T-helper 1 cell treated with Interleukin-12 subunit alpha and Interleukin-12 subunit beta and Interleukin-4 antibody, amounts not matched to agents 30 ng/mL and 1 ng/mL, for 36 hours (primary cell): Measurements from ENCODE around the gene TMEM92. TPM values are rescaled to one million over a fixed set of nuclear protein-coding genes. Genes with fewer than 3 reads are reported as not detected.
"Not testable (repeated sequence)": the region's sequence is repeated elsewhere in the genome, so short reads cannot be mapped to it uniquely, and the experiment has no call there.

Source experiments
- intact Hi-C: fragments of 100-400 bp; cut with micrococcal nuclease; formaldehyde crosslinking; loops from one replicate; pipeline ENCODE4 v1.15.1; 2024
- total RNA-seq: library from RNA; stranded (reverse); gene quantifications from 2 replicates; pipeline ENCODE4 v1.2.3, GENCODE V29; 2022

TMEM92 gene
- total RNA-seq, 1 donor from 2014 or later = 0.34 TPM

DNA sequence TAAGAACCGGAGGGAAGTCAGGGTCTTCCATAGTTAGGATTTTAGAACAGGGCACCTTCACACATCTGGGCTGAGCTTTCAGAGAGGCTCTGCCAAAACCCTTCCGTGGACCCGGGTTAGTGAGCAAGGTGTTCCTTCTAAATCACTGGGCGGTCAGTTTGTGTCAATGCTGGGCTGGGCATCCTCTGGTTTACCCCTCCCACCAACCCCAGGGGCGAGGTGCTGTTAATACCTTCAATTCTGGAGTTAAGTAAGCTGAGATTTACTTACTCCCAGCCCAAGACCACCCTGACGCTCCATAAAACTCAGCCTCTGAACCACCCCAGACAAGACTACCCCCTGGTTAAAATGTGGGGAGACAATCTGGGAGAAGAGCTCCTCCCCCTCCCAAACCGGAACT is 1.0 kb downstream of the TMEM92 start:
- intact Hi-C loops = no loop called here

GRCh38 chr17:50276588-50277356 is 2.5 kb downstream of the TMEM92 start:
- intact Hi-C loops = no loop called here

- intact Hi-C loops = no loop called here
Measured at GRCh38 chr17:50277357-50277754, 3.1 kb downstream of the TMEM92 start.

- intact Hi-C loops = no loop called here
Measured at GRCh38 chr17:50278526-50279180, 4.4 kb downstream of the TMEM92 start.

DNA sequence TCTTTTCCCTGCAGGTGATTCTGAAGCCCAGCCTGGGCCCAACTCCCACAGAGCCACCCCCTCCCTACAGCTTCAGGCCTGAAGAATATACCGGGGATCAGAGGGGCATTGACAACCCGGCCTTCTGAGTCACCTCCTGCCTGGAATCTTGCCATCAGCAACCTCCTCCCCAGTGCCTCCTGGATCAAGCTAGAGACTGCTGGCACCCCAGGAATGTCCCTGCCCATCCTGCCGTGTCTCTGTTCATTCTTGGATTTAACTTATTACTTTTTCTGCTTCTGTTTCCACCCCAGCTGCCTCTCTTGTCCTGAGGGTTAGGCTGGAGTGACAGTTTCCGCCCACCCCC is 4.9 kb downstream of the TMEM92 start:
- intact Hi-C loops = no loop called here

DNA sequence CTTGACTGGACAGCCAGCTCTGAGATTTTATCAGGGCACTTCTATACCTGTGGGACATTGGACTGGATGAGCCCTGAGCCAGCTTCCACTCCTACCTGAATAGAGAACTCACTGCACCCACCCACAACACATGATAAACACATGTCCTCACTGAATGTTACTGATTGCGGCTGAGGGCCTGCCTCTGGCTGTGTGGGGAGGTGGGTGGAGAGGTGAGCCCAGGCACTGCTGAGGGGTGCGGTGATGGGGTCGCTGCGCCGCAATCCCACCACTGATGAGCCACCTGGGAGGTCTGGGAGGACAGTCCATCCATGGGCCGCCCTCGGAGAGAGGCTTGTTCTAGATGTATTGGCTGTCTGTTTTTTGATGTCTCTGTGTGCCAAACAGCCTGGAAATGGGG is 5.4 kb downstream of the TMEM92 start:
- intact Hi-C loops = no loop called here

- intact Hi-C loops = no loop called here
Measured at GRCh38 chr17:50280068-50280467, 5.8 kb downstream of the TMEM92 start.

GRCh38 chr17:50280801-50281441 is 6.7 kb downstream of the TMEM92 start:
- intact Hi-C loops = no loop called here

DNA sequence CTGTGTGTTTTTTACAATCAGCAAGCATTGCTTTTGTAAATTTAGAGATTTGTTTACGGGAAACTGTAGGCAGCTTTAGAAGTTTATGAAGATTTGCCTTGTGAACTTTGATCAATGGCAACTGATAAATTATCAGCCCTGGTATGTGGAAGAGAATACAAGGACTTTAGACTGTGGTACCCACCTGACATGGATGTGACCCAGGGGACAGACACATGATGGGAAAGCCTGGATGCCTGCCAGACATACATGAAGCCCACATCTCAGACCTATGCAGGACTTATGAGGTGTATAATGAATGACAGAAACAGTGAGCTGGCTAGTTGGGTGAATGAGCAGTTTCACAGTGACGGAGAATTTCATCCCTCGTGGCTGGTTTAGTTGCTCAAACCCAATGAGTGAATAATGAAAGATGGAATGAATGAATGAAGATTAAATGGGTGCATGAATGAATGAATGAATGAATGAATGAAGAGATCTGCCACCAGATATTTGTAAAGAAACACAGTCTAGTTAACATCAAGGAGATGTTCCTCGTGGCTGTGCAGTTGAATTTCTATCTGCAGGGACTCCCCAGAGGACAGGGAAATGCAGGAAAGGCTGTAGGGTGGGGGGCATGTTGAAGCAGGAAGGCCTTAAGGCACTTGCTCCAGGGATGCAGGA is 7.6 kb downstream of the TMEM92 start:
- intact Hi-C loops = no loop called here

DNA sequence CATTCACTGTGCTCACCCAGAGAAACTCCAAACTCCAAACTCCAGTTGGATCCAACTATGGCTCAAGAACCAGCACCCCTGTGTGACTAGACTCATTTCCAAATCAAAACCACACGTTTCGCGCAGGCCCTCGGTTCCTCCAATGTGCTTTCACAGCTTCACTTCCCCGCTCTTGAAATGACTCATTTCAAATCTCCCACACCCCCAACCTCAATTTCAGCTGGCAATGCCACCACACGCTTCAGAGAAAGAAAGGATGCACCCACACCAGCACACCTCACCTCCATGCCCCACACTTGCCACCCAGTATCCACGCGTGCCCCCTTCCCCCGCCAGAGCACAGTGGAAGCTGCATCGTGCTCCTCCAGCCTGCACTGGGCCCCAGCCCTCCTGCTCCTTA is 9.0 kb downstream of the TMEM92 start:
- intact Hi-C loops = no loop called here

- intact Hi-C loops = no loop called here
Measured at GRCh38 chr17:50283714-50284113, 9.4 kb downstream of the TMEM92 start.

GRCh38 chr17:50285941-50286340 is 11.7 kb downstream of the TMEM92 start:
- intact Hi-C loops = no loop called here

- intact Hi-C loops = not testable (repeated sequence)
Measured at GRCh38 chr17:50287302-50287701, 13.0 kb downstream of the TMEM92 start.

GRCh38 chr17:50288306-50288705 is 14.0 kb downstream of the TMEM92 start:
- intact Hi-C loops = no loop called here

GRCh38 chr17:50289278-50289677 is 15.0 kb downstream of the TMEM92 start:
- intact Hi-C loops = no loop called here

DNA sequence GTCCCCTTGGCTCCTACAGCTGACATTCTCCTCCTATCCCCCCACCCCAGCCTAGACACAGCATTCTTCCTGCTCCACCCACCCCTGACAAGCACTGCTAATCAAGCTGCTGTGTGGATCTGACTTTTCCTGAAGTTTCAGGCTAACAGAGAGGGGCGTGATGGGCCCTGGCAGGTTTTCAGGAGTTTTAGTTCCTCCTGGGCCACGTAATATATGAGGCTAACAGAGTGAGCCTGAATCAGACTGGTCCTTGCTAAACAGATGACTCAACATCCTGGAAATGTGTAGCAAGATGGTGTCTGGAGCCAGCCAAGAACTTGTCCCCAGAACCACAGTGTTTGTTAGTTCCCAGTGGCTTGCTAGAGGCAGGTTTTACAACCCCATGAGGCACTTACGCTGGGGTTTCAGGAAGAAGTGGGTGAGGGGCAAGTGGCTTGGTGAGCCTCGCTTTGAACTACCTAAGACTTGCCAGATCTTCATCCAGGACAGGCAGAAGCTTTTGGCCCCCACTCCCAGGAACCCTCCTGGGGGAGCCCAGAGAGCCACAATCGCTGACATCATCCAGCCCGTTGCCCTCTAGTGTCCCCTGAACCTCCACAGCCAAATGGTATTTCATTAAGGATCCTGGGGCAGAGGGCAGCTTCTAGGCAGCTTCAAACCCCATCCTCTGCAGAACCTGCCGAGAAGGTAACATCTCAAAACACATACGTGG is 15.9 kb downstream of the TMEM92 start:
- intact Hi-C loops = no loop called here

GRCh38 chr17:50290933-50291332 is 16.7 kb downstream of the TMEM92 start:
- intact Hi-C loops = no loop called here

- intact Hi-C loops = no loop called here
Measured at GRCh38 chr17:50292465-50292864, 18.2 kb downstream of the TMEM92 start.

DNA sequence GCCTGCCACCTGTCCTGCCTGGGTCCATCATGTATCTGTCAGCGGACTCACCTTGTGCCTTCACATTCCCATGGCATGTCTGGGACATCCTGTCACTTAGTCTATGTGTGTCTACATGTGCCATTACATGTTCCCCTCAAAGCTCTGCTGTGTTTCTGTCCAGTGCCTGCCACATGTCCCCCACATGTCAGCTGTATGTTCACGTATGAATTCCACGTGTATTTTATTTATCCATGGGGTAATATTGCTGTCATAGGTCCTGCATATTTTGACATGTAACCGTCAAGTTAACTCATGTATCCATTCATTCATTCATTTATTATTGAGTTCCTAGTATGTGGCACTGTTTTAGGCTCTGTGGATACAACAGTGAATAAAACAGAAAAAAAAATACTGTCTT is 20.8 kb downstream of the TMEM92 start:
- intact Hi-C loops = no loop called here

DNA sequence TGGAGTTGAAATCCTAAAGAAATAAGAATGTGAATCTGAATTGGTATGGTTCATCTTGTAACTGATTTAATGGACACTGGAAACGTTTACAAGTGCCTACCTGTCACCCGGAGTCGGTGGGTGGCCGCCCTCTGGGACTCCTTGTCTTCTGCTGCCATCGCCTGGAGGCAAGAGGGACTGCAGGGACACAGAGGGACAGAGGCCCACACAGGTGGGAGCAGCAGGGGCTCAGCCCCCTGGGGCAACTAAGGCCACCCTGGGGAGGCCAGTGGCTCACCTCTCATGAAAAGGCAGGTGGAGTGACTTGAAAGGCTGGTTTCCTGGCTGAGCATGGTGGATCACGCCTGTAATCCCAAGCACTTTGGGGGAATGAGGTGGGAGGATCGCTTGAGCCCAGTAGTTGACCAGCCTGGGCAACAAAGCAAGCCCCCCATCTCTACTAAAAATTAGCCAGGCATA is 23.2 kb downstream of the TMEM92 start:
- intact Hi-C loops = loop anchor here (1.0 kb wide), 6 partner anchors 27 to 203 kb away; no protein-coding TSS in a partner anchor

DNA sequence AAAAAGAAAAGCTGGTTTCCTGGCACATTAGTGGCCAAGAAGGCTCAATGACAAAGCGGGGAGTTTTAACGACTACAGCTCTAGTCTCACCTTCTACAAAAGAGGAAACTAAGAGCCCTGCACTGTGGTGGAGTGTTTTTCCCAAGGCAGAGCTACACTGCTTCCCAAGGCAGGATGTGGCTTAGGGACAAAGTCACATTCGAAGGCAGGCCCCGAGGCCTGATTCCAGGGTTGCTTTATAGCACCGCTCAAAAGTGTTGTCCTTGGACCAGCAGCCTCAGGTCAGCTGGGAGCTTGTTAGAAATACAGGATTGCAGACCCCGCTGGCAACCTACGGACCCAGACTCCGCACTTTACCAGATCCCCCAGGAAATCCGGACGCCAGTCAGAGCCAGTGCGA is 23.8 kb downstream of the TMEM92 start:
- intact Hi-C loops = no loop called here
